ENCODE results near the gene MARK1. TPM values are rescaled to one million over a fixed set of nuclear protein-coding genes. Genes with fewer than 3 reads are reported as not detected.

MARK1 gene
- total and polyA plus RNA-seq, 2 experiments from 2014 or later: 11.1 to 13.6 TPM

DNA sequence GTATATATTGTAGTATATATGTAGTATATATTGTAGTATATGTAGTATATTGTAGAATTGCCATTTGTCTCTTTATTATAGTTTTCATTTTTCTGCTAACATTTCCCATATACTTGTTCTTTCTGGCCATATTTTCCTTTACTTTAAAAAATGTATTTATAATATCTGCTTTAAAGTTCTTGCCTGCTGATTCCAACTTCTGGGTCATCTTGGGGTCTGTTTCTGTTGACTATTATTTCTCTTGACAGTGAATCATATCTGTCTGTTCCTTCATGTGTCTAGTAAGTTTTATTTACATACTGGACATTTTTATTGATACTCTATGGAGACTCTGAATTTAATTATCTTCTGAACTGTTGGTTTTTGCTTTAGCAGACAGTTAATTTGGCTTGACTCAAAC is 45.9 kb downstream of the MARK1 start (continued):
- TF ChIP-seq, protein P1, sequence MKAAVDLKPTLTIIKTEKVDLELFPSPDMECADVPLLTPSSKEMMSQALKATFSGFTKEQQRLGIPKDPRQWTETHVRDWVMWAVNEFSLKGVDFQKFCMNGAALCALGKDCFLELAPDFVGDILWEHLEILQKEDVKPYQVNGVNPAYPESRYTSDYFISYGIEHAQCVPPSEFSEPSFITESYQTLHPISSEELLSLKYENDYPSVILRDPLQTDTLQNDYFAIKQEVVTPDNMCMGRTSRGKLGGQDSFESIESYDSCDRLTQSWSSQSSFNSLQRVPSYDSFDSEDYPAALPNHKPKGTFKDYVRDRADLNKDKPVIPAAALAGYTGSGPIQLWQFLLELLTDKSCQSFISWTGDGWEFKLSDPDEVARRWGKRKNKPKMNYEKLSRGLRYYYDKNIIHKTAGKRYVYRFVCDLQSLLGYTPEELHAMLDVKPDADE (IDR thresholded peaks at IDR 0.05): no peak
- TF ChIP-seq EZH2 (IDR thresholded peaks at IDR 0.05; ENCODE audit: low read depth, unreplicated experiment) (no peak), POLR2AphosphoS5 (IDR thresholded peaks at IDR 0.05; ENCODE audit: low read depth) (no peak)

DNA sequence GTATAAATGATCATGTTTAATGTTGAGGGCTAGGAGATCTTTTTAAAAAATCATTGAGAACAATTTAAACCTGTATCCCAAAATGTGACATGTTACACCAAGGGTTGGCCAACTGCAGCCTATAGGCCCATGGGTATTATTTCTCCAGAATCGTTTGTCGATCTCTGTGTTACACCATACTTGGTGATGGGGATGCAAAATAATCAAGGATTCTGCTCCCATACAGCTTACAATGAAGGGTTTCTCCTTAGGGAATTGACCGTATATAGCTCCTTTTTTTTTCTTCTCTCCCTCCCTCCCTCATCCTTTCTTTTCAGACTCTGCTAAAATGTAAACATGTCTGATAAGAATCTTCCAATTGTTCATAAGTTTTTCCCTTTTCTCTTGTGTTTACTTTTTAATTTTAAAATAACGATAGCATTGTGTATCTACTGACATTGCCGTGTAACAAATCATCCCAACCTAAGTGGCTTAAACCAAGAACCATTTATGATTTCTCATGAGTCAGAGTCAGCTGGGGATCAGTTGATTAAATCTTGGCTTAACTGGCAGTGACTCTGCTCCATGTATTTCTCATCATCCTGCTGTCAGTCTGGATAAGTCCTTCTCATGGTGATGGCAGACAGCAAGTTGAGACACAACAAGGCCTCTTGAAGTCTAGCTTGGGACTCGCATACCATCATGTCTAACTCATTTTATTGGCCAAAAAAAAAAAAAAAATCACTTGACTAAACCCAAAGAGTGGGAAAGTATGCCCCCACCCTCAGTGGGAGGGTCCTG is 48.0 kb downstream of the MARK1 start:
- Histone ChIP-seq H3K4me3 (no peak overlapping the region), H3K27ac (ENCODE audit: low read depth) (no peak overlapping the region), H3K4me2 (no peak overlapping the region), H2AFZ (no peak overlapping the region), H3K36me3 (ENCODE audit: insufficient read depth) (no peaks in the 10 kb centered on the region), H3K9me2 (ENCODE audit: insufficient read depth) (no peaks in the 10 kb centered on the region), H3K4me1 (ENCODE audit: insufficient read depth) (no peaks in the 10 kb centered on the region), H3K27me3 (ENCODE audit: insufficient read depth) (no peaks in the 10 kb centered on the region), H4K20me1 (replicated peaks; ENCODE audit: insufficient read depth) (0 out of 2 replicates have a peak, but pooled peaks cover 3% of the 10 kb centered on the region), H3F3A (replicated peaks; ENCODE audit: low read depth) (no peaks in the 10 kb centered on the region), H3K79me2 (replicated peaks; ENCODE audit: insufficient read depth) (peaks cover 67% of the 10 kb centered on the region)
- Mint-ChIP-seq H3K4me1 (peaks cover 6% of the 10 kb centered on the region; the same call in 1 of the 3 replicates), H3K9me3 (peaks cover 28% of the 10 kb centered on the region), H3K27me3 (ENCODE audit: insufficient read depth, low read depth, poor library complexity) (no peaks in the 10 kb centered on the region), H3K27ac (no peak overlapping the region), H3K36me3 (ENCODE audit: low read depth) (peaks cover 38% of the 10 kb centered on the region), H3K4me3 (no peak overlapping the region)
- DNase-seq (ENCODE audit: low spot score): no peak
- ATAC-seq: no peak
- TF ChIP-seq EZH2 (IDR thresholded peaks at IDR 0.05; ENCODE audit: low read depth, unreplicated experiment): no peak
- TF ChIP-seq, protein P2, sequence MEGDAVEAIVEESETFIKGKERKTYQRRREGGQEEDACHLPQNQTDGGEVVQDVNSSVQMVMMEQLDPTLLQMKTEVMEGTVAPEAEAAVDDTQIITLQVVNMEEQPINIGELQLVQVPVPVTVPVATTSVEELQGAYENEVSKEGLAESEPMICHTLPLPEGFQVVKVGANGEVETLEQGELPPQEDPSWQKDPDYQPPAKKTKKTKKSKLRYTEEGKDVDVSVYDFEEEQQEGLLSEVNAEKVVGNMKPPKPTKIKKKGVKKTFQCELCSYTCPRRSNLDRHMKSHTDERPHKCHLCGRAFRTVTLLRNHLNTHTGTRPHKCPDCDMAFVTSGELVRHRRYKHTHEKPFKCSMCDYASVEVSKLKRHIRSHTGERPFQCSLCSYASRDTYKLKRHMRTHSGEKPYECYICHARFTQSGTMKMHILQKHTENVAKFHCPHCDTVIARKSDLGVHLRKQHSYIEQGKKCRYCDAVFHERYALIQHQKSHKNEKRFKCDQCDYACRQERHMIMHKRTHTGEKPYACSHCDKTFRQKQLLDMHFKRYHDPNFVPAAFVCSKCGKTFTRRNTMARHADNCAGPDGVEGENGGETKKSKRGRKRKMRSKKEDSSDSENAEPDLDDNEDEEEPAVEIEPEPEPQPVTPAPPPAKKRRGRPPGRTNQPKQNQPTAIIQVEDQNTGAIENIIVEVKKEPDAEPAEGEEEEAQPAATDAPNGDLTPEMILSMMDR (conservative IDR thresholded peaks at IDR 0.05; ENCODE audit: low read depth in 2 of 2): no peak
- no peak for TF ChIP-seq NANOG (IDR thresholded peaks at IDR 0.05; ENCODE audit: borderline replicate concordance)
- TF ChIP-seq, protein P1 (IDR thresholded peaks at IDR 0.05): no peak
- TF ChIP-seq, protein P3, sequence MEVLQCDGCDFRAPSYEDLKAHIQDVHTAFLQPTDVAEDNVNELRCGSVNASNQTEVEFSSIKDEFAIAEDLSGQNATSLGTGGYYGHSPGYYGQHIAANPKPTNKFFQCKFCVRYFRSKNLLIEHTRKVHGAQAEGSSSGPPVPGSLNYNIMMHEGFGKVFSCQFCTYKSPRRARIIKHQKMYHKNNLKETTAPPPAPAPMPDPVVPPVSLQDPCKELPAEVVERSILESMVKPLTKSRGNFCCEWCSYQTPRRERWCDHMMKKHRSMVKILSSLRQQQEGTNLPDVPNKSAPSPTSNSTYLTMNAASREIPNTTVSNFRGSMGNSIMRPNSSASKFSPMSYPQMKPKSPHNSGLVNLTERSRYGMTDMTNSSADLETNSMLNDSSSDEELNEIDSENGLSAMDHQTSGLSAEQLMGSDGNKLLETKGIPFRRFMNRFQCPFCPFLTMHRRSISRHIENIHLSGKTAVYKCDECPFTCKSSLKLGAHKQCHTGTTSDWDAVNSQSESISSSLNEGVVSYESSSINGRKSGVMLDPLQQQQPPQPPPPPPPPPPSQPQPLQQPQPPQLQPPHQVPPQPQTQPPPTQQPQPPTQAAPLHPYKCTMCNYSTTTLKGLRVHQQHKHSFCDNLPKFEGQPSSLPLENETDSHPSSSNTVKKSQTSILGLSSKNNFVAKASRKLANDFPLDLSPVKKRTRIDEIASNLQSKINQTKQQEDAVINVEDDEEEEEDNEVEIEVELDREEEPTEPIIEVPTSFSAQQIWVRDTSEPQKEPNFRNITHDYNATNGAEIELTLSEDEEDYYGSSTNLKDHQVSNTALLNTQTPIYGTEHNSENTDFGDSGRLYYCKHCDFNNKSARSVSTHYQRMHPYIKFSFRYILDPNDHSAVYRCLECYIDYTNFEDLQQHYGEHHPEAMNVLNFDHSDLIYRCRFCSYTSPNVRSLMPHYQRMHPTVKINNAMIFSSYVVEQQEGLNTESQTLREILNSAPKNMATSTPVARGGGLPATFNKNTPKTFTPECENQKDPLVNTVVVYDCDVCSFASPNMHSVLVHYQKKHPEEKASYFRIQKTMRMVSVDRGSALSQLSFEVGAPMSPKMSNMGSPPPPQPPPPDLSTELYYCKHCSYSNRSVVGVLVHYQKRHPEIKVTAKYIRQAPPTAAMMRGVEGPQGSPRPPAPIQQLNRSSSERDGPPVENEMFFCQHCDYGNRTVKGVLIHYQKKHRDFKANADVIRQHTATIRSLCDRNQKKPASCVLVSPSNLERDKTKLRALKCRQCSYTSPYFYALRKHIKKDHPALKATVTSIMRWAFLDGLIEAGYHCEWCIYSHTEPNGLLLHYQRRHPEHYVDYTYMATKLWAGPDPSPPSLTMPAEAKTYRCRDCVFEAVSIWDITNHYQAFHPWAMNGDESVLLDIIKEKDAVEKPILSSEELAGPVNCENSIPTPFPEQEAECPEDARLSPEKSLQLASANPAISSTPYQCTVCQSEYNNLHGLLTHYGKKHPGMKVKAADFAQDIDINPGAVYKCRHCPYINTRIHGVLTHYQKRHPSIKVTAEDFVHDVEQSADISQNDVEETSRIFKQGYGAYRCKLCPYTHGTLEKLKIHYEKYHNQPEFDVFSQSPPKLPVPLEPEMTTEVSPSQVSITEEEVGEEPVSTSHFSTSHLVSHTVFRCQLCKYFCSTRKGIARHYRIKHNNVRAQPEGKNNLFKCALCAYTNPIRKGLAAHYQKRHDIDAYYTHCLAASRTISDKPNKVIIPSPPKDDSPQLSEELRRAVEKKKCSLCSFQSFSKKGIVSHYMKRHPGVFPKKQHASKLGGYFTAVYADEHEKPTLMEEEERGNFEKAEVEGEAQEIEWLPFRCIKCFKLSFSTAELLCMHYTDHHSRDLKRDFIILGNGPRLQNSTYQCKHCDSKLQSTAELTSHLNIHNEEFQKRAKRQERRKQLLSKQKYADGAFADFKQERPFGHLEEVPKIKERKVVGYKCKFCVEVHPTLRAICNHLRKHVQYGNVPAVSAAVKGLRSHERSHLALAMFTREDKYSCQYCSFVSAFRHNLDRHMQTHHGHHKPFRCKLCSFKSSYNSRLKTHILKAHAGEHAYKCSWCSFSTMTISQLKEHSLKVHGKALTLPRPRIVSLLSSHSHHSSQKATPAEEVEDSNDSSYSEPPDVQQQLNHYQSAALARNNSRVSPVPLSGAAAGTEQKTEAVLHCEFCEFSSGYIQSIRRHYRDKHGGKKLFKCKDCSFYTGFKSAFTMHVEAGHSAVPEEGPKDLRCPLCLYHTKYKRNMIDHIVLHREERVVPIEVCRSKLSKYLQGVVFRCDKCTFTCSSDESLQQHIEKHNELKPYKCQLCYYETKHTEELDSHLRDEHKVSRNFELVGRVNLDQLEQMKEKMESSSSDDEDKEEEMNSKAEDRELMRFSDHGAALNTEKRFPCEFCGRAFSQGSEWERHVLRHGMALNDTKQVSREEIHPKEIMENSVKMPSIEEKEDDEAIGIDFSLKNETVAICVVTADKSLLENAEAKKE (CRISPR knock-in tag; IDR thresholded peaks at IDR 0.05): no peak
- TF ChIP-seq POLR2AphosphoS5 (IDR thresholded peaks at IDR 0.05; ENCODE audit: low read depth): no peak
- no peak for TF ChIP-seq ZNF331 (CRISPR knock-in tag; IDR thresholded peaks at IDR 0.05; ENCODE audit: low read depth)
- no peak for TF ChIP-seq STAT1 (IDR thresholded peaks at IDR 0.05; ENCODE audit: unreplicated experiment)
- TF ChIP-seq, protein P4, sequence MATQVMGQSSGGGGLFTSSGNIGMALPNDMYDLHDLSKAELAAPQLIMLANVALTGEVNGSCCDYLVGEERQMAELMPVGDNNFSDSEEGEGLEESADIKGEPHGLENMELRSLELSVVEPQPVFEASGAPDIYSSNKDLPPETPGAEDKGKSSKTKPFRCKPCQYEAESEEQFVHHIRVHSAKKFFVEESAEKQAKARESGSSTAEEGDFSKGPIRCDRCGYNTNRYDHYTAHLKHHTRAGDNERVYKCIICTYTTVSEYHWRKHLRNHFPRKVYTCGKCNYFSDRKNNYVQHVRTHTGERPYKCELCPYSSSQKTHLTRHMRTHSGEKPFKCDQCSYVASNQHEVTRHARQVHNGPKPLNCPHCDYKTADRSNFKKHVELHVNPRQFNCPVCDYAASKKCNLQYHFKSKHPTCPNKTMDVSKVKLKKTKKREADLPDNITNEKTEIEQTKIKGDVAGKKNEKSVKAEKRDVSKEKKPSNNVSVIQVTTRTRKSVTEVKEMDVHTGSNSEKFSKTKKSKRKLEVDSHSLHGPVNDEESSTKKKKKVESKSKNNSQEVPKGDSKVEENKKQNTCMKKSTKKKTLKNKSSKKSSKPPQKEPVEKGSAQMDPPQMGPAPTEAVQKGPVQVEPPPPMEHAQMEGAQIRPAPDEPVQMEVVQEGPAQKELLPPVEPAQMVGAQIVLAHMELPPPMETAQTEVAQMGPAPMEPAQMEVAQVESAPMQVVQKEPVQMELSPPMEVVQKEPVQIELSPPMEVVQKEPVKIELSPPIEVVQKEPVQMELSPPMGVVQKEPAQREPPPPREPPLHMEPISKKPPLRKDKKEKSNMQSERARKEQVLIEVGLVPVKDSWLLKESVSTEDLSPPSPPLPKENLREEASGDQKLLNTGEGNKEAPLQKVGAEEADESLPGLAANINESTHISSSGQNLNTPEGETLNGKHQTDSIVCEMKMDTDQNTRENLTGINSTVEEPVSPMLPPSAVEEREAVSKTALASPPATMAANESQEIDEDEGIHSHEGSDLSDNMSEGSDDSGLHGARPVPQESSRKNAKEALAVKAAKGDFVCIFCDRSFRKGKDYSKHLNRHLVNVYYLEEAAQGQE (IDR thresholded peaks at IDR 0.05; ENCODE audit: unreplicated experiment): no peak
